Activated T-cell treated with anti-CD3 and anti-CD28 coated beads for 48 hours (primary cell): Measurements from ENCODE around the gene ZNF787.
A peak's percentile ranks its signal among the peaks of the same experiment; 100 is the strongest.

Experiments used
- DNase-seq: peaks from one replicate; pipeline ENCODE4 v3.0.0-alpha.2; 2020; ENCODE audit warnings: low read depth

The ZNF787 gene

DNA sequence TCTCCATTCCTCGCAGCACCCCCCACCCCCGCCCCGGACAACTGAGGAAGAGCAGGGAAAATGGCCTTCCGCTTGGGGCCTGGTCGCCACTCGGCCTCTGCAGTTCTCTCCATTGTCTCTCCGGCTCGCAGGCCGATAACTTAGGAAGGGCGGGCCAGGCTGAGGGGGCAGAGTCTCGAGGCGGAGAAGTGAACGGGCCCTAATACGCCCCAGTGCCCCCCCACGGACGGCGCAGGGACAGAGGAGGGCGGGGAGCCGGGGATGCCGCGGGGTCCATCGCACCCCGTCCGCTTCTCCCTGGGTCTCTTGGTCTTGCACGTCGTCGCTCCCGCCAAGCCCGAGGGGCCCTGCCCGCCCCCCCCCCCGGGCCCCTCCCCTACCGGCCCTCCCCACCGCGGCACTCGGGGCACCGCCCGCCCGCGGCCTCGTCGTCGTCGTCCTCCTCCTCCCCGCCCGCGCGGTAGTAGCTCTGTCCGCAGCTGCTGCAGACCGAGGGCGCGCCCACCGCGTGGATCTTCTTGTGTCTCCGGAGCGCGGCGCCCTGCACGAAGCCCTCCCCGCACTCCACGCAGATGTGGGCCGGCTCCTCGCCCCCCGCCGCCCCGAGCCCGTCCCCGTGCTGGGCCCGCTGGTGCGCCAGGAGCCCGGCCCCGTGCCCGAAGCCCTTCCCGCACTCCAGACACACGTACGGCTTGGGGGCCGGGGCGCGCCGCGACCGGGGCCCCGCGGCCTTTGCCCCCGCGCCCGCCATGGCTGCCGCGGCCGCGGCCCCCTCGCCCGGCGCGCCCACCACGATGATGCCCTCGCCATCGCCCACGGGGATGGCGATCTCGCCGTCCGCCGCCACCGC lies 33.2 kb downstream of the ZNF787 start:
- no peak for DNase-seq

DNA sequence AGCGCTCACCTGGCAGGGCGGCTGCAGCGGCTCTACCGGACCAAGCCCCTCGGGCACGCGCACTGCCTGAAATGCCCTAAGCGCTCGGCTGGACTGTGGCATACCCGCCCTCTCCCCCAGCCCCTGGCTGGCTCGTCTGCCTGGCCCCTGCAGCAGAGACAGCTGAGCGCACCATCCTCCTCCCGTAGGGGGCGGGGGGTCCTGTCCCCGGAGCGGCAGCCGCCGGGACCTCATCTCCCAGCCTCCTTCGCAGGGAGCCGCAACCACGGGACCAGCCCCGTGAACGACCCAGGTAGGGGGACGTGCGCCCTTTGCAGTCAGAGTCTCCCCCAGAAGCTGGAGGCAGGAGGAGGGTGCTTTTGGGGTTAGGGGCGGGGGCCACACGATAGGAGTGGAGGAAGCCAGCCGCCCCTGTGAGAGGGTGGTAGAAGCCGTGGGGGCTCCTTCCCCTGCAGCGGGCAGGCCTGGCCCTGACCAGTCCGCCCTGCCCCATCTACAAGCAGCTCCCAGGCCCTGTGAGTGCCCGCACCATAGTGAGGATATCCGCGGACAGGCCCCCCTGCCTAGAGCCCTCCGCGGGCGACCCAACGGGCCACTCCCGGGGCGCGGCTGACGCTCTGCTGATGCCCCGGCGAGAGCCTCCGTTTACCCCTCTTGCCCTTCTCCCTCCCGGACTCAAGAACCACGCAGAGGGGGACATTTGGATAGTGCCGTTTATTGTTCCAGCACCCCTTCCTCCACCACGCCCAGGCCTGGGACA lies 34.2 kb downstream of the ZNF787 start:
- no peak for DNase-seq

DNA sequence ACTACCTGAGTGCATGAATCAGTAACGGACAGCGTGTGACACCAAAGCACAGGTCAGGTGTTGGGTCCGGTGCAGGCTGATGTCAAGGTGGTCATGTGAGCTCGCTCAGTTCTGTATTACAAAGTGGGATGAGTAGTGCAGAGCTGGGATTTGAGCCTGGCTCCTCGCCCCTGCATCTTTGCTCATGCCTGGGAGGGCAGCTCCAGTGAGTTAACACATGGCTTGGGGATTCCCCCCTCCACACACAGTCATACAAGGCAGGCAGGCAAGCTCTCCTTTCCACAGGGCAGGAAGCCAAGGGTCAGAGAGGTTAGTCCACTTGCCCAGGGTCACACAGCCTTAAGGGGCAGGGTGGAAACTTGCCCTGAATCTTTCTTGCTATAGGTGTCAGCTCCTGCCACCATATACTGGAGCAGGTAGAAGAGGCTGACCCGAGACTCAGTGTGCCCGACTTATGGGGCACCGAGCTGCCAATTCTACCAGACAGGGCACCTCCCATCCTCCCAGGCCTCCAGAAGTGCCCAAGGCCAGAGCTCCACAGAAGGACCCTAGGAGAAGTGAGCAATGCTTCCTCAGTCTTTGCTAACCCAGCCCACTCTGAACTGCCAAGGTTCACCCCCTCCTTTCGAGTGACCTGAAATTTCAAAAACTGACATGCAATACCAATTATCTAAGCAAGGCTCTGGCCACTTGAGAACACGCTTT lies 35.4 kb downstream of the ZNF787 start:
- no peak for DNase-seq

DNA sequence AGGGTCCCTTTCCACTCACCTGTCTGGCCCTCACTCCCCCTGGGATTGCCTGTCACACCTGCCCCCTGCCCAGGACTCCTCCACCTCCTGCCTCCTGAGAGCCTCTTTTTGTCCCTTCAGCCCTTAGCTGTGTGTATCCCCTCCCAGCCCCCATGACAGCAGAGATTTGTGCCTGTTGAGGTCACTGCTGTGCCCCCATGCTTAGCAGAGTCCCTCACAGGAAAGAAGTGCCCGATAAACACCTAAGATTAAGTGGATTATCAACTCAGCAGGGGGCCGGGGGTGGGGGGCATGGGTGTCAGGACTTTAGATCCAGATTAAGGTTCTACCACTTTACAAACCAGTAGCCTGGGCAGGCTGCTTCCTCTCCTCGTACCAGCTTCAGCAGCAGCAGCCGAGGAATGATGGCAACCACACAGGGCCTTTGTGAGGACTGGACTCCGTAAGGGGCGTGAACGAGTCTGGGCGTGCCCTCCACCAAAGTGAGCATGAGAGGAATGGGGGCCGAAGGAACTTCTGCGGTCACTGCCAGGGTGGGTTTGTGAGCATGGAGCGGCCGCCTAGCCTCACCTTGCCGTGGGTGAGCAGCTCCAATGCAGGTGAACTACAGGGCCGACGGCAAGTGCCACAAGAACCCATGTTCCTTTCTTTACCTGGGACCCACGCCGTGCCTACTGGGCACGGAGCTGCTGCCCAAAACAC lies 36.1 kb downstream of the ZNF787 start:
- DNase-seq, result no peak

DNA sequence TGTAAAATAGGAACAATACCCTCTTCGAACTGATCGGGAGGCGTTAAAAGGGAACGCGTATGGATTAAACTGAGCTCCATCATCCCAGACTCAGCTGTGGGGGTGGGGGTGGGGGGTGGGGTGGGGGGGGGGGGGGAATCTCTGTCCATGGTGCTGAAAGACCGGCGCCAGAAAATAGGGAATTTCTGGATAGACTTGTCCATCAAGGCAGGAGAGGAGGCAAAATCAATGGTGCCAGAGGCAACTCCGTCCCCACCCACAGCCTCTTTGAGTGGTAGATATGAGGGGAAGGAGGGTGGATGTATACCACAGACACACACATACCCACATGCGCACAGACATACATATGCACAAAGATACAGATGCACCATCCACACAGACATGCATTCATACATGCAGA lies 37.4 kb downstream of the ZNF787 start:
- DNase-seq, result no peak

DNA sequence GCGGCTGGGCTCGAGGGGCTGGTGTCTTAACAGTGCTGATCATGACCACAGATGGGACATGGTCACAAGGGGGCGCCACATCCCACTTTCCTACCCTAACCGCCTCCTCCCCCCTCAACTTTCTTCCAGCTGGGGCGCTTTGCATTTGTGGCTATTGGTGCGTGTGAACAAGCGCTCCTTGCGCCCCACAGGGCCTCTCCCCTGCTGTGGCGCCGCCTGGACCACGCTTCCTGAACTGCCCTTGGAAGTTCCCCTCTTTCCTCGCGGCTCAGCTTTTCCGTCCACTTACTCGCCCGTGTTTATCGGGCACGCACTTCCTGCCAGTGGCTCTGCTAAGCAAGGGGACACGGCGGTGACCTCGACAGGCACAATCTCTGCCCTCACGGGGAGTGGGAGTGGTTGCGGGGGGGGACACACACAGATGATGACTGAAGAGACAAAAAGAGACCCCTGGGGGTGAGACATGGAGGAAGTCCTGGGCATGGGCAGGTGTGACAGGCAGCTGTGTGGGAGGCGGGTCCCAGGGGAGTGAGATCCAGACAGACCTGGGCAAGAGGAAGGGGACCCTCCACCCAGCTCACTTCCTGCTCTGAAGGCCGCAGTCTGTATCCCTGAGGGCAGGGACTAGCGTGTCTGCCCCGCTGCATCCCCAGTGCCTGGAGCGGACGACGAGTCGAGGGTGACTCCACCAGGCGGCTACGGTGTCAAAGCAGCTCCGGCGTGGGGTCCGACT lies 40.3 kb downstream of the ZNF787 start:
- peak; percentile 63 for DNase-seq

DNA sequence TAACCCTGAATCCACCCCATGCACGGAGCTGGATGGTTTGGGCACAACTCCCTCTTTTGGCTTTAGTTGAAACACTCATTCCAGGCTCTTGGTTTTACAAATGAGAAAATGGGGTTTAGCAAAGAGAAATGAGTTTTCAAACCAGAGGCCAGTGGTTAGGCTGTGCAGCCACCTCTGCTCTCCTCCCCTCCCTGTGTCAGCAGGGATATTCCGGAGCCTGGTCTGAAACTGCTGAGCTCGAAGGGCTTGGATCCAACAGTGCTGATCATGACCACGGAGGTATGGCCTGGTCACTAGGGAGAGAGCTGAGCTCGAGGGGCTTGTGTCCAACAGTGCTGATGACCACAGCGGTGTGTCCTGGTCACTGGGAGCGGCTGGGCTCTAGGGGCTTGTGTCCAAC lies 41.5 kb downstream of the ZNF787 start:
- DNase-seq, result no peak

DNA sequence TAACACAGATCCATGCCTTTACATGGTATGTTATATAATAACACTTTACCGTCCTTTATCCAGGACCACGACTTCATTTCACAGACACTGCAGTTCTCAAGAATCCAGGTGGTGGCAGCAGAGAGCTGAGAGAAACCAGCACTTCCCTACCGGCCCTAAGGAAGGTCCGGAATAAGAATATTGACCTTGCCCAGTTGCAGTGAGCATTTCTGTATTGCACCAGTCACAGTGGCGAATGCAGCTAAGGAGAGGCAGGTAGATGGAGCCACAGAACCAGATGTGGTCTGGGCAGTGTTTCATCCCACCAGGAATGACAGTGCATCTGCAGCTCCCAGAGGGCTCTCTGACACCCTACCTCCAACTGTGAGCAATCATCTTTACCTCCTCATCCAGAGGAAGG lies 44.6 kb downstream of the ZNF787 start:
- no peak for DNase-seq

DNA sequence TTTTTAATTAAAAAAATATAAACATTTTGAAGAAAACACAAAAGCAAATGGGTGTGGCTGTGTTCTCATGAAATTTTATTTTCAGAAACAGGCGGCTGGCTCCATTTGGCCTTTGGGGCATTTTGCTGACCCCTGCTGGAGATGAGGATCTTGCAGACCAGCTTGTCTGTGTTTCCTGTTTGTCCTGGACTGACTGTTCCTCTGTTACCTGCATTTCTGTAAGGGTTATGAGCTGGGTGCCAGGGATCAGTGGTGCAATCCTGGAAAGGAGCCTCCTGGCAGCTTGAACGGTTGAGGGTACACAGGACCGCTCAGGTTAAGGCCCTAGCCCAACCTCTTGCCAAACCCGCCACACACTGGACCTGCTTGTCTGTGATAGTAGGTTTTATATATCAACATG lies 49.9 kb downstream of the ZNF787 start:
- no peak for DNase-seq

DNA sequence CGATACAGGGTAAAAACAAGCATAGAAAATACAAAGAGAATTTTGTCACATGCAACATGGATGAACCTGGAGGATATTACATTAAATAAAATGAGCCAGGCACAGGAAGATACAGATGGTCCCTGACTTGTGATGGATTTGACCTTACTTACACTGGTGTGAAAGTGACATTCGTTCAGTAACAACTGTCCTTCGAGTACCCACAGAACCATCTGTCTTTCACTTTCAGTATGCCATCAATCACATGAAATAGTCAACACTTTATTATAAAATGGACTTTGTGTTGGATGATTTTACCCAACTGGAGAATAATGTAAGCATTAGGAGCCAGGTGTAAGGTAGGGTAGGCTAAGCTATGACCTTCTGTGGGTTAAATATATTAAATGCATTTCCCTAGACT lies 51.5 kb downstream of the ZNF787 start:
- no peak for DNase-seq

DNA sequence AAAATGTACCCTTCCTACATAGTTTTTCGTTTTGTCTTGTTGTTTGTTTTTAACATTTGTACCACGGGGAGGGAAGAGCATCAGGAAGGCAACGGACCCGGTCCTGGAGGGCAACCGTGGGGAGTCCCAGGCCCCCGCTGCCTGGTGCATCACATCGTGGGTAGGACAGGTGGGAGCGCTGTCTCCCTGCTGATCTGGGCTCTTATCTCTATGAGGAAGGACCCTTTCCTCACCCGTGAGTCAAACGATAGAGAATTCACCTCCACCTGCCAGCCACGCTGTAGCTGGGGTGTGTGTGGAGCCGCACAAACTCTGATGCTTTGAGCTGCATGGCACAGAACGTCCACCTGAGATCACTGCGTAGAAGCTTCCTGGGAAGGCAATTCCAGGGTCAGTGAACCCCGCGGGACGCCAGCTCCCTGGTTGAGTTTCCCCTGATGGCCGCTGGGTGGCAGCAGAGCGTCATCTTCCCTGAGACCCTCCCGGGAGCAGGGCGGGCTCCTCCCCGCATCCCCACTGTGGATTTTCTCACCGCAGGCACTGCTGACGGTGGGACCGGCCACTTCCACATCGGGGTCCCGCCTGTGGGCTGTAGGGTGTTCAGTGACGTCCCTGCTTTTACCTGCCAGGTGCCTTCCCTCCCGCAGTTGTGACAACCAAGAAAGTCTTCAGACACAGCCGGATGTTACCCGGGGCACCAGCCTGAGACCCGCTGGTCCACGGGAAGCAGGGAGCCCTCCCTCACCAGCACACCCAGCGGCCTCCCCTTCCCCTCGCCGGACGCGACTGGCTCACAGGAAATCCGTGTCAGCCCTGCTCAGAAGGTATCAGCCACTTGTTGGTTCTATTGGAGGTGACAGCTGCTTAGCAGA lies 54.7 kb downstream of the ZNF787 start:
- DNase-seq, result peak; percentile 47

DNA sequence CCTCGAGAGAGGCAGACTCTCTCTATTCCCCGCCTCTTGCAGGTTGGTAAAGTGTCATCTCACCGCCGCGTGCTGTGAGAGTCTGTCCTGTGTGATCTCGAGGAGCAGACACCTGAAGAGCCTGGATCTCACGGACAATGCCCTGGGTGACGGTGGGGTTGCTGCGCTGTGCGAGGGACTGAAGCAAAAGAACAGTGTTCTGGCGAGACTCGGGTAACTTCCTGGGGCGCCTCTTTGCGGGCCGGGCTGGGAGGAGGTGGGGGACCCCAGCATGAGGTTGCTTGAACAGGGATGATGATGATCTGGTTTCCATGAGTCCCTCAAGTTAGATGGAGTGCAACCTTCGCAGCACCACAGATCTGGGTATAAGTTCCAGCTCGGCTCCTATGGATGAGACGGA lies 67.5 kb downstream of the ZNF787 start:
- DNase-seq, result no peak
